MCF 10A (cell line): ENCODE results near the gene IFI6. TPM values are rescaled to one million over a fixed set of nuclear protein-coding genes. Genes with fewer than 3 reads are reported as not detected.
"Not testable (repeated sequence)": the region's sequence is repeated elsewhere in the genome, so short reads cannot be mapped to it uniquely, and the experiment has no call there.

Experiments used
- BruUV-seq: library from RNA; stranded (reverse); fragments of 400-500 nt; replicated peaks from 2 replicates; lab custom pipeline; 2021; lab: Mats Ljungman, UMichigan
- CTCF ChIA-PET: fragments of 300-600 bp; sonication (Branson Sonifier 250); formaldehyde crosslinking; extraction: SDS; loops from one replicate; lab custom pipeline; 2021; ENCODE audit warnings: antibody characterized with exemption, inconsistent platforms; lab: Yijun Ruan, JAX
- POLR2A ChIA-PET: fragments of 300-600, 350-650 bp; sonication (Branson Sonifier 250); formaldehyde crosslinking; extraction: SDS; loops from one replicate; lab custom pipeline; 2020; ENCODE audit warnings: antibody characterized with exemption, inconsistent platforms; lab: Yijun Ruan, JAX
- DNase-seq: peaks from one replicate; pipeline ENCODE4 v3.0.0-alpha.2; 2018; ENCODE audit not compliant: unreplicated experiment
- H3K27ac Mint-ChIP-seq: one replicate; pipeline ENCODE4 v1.8.0; 2022; ENCODE audit warnings: mild to moderate bottlenecking, low read depth, mixed read lengths; ENCODE audit not compliant: unreplicated experiment
- H3K27me3 Mint-ChIP-seq: one replicate; pipeline ENCODE4 v1.8.0; 2022; ENCODE audit warnings: mixed read lengths; ENCODE audit not compliant: insufficient read depth, unreplicated experiment
- H3K36me3 Mint-ChIP-seq: one replicate; pipeline ENCODE4 v1.8.0; 2022; ENCODE audit warnings: mild to moderate bottlenecking, moderate library complexity, mixed read lengths; ENCODE audit not compliant: insufficient read depth, unreplicated experiment
- H3K4me1 Mint-ChIP-seq: one replicate; pipeline ENCODE4 v1.8.0; 2022; ENCODE audit warnings: mixed read lengths; ENCODE audit not compliant: insufficient read depth, unreplicated experiment
- H3K4me3 Mint-ChIP-seq: one replicate; pipeline ENCODE4 v1.8.0; 2022; ENCODE audit warnings: mild to moderate bottlenecking, moderate library complexity, mixed read lengths; ENCODE audit not compliant: unreplicated experiment
- H3K9me3 Mint-ChIP-seq: one replicate; pipeline ENCODE4 v1.8.0; 2022; ENCODE audit warnings: mixed read lengths; ENCODE audit not compliant: unreplicated experiment
- CTCF ChIP-seq: fragments of 200-600 bp; IDR thresholded peaks from one replicate; pipeline ENCODE4 v1.8.0; 2022; ENCODE audit warnings: antibody characterized with exemption, mild to moderate bottlenecking; ENCODE audit not compliant: unreplicated experiment
- intact Hi-C: fragments of 100-400 bp; cut with micrococcal nuclease; formaldehyde crosslinking; loops from 2 replicates; pipeline ENCODE4 v1.14.1; 2022
- total RNA-seq: library from RNA; stranded (reverse); gene quantifications from 2 replicates; pipeline ENCODE4 v1.2.3, GENCODE V29; 2022

Gene IFI6
- total RNA-seq, 1 experiment from 2014 or later, result 5.8 TPM

- Mint-ChIP-seq H3K36me3 (no peaks in the 10 kb centered on the region), H3K4me1 (peaks cover 20% of the 10 kb centered on the region), H3K27me3 (no peaks in the 10 kb centered on the region), H3K9me3 (no peaks in the 10 kb centered on the region), H3K4me3 (no peak overlapping the region), H3K27ac (no peak overlapping the region)
- ChIA-PET CTCF (interaction anchor here (0.5 to 0.6 kb wide), 2 partner anchors 82 to 1065 kb away, joined by 4 read pairs; no protein-coding TSS in a partner anchor), POLR2A (interaction anchor here (0.9 kb wide), 1 partner anchor 25 kb away, joined by 3 read pairs; the partner anchor contains the start of gene IFI6)
- no peak for TF ChIP-seq CTCF
- DNase-seq, result peak; percentile 37
- intact Hi-C loops, result no loop called here
- no TSS peak for BruUV-seq
These were observed 25.3 kb downstream of the IFI6 start for GRCh38 chr1:27646676-27647075.

GRCh38 chr1:27645071-27645415 lies 26.9 kb downstream of the IFI6 start:
- ChIA-PET POLR2A (no interaction called here), CTCF (interaction anchor here (0.8 to 2.4 kb wide), 6 partner anchors 8 to 248 kb away, joined by 3 to 20 read pairs (median 4); no protein-coding TSS in a partner anchor)
- H3K9me3 Mint-ChIP-seq, result no peaks in the 10 kb centered on the region
- DNase-seq, result no peak
- H3K27ac Mint-ChIP-seq, result no peak overlapping the region
- TF ChIP-seq CTCF, result no peak
- no peaks in the 10 kb centered on the region for H3K36me3 Mint-ChIP-seq
- no peak overlapping the region for H3K4me3 Mint-ChIP-seq
- H3K27me3 Mint-ChIP-seq, result no peaks in the 10 kb centered on the region
- intact Hi-C loops, result no loop called here
- no TSS peak for BruUV-seq
- peaks cover 7% of the 10 kb centered on the region for H3K4me1 Mint-ChIP-seq

DNA sequence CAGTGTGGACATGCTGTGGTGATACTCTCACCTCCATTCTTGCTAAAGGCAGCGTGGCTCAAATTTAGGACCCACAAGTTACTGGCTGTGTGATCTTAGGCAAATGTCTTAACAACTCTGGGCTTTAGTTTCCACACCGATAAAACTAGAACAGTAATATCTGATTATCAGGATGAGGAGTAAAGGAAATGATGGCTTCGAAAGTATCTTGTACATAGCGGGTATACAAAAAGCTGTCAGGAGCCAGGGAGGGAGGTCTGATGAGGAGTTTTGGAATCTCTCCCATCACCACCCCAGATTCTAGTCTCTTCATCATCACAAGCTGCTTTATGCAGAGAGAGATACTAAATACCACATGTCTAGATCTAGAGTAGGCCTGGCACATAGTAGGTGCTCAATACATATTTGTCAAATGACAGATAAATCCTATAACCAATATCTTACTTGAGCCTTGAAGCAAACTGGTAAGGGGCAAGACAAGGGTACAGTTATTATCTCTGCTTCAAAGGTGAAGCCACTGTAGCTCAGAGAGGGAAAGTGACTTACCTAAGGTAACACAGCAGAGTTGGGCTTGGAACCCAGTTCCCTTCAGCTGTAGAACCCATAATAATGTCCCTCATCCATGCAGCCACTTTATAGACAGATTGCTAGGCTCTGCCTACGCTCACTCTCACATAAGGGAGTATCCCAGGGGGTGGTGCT lies 27.5 kb downstream of the IFI6 start:
- no peak for TF ChIP-seq CTCF
- Mint-ChIP-seq H3K4me1 (peaks cover 7% of the 10 kb centered on the region), H3K9me3 (no peaks in the 10 kb centered on the region), H3K27ac (no peak overlapping the region), H3K4me3 (no peak overlapping the region), H3K36me3 (no peaks in the 10 kb centered on the region), H3K27me3 (no peaks in the 10 kb centered on the region)
- POLR2A ChIA-PET, result interaction anchor here (0.6 kb wide), 1 partner anchor 410 kb away, joined by 3 read pairs; no protein-coding TSS in a partner anchor
- BruUV-seq, result no TSS peak
- CTCF ChIA-PET, result interaction anchor here (0.8 to 2.4 kb wide), 9 partner anchors 8 to 248 kb away, joined by 3 to 20 read pairs (median 3); no protein-coding TSS in a partner anchor
- intact Hi-C loops, result loop anchor here (1.0 kb wide), 1 partner anchor 19 kb away; no protein-coding TSS in a partner anchor
- no peak for DNase-seq

DNA sequence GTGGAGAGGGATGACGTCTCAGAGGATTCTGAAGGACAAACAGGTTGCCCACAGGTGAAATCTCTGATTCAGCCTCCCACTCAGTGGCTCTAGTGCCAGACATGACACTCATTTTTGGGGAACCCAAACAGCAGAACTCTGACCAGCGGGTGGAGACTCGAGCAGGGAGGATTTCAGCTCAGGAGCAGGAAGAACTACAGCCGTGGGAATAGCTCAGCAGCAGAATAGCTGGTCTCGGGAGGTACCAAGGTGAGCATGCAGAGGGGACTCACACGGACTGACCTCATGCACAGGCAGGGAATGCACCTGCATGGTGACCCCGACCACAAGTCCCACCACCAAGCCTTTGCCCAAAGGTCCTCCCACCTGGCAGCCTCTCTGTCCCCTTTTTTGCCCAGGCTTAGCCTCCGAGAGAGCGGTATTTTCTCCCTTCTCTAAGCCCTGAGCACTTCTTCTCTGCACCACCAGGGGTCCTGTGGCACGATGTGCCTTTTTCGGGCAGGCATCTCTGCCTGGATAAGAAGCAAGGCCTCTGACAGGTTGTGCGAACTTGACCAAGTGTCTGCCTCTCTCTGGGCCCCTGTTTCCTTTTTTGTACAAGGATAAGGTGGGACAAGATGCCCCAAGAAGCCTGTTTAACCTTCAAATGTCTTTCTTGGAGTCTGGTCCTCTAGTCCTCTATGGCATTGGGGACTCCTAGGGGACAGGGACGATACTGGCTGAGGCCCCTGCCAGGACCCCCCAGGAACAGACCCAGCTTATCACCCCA lies 28.2 kb downstream of the IFI6 start:
- no TSS peak for BruUV-seq
- no peak overlapping the region for H3K4me3 Mint-ChIP-seq
- peak; percentile 62 for TF ChIP-seq CTCF
- intact Hi-C loops, result loop anchor here (1.0 kb wide), 1 partner anchor 20 kb away; no protein-coding TSS in a partner anchor
- H3K36me3 Mint-ChIP-seq, result no peaks in the 10 kb centered on the region
- no peaks in the 10 kb centered on the region for H3K27me3 Mint-ChIP-seq
- H3K9me3 Mint-ChIP-seq, result no peaks in the 10 kb centered on the region
- H3K4me1 Mint-ChIP-seq, result peaks cover 7% of the 10 kb centered on the region
- ChIA-PET POLR2A (interaction anchor here (0.6 kb wide), 1 partner anchor 410 kb away, joined by 3 read pairs; no protein-coding TSS in a partner anchor), CTCF (interaction anchor here (0.6 to 2.4 kb wide), 9 partner anchors 9 to 79 kb away, joined by 3 to 20 read pairs (median 3); no protein-coding TSS in a partner anchor)
- no peak overlapping the region for H3K27ac Mint-ChIP-seq
- peak; percentile 70 for DNase-seq

DNA sequence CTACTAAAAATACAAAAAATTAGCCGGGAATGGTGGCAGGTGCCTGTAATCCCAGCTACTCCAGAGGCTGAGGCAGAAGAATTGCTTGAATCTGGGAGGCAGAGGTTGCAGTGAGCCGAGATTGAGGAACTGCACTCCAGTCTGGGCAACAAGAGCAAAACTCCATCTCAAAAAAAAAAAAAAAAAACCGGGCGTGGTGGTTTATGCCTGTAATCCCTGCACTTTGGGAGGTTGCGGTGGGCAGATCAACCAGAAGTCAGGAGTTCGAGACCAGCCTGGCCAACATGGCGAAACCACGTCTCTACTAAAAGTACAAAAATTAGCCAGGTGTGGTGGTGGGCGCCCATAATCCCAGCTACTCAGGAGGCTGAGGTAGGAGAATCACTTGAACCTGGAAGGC lies 31.5 kb downstream of the IFI6 start:
- BruUV-seq, H3K4me3 Mint-ChIP-seq, H3K36me3 Mint-ChIP-seq, intact Hi-C loops, DNase-seq, H3K27ac Mint-ChIP-seq, H3K9me3 Mint-ChIP-seq, H3K4me1 Mint-ChIP-seq, H3K27me3 Mint-ChIP-seq: not testable (repeated sequence)
- POLR2A ChIA-PET, result interaction anchor here (2.0 kb wide), 1 partner anchor 10 kb away, joined by 6 read pairs; no protein-coding TSS in a partner anchor
- CTCF ChIA-PET, result interaction anchor here (0.7 kb wide), 2 partner anchors 34 to 270 kb away, joined by 3 read pairs; no protein-coding TSS in a partner anchor
